GM23248 (cell line): Measurements from ENCODE around the gene MICU1.
"Not testable (repeated sequence)": the region's sequence is repeated elsewhere in the genome, so short reads cannot be mapped to it uniquely, and the experiment has no call there.

ENCODE experiments used
- EZH2 ChIP-seq: fragments of 200-600 bp; sonication (generic); IDR thresholded peaks from 2 replicates; pipeline ENCODE4 v1.6.1; 2018; ENCODE audit warnings: antibody characterized with exemption, mild to moderate bottlenecking; ENCODE audit not compliant: insufficient read depth, poor library complexity, severe bottlenecking
- EZH2phosphoT487 ChIP-seq: fragments of 200-600 bp; sonication (generic); IDR thresholded peaks from 2 replicates; pipeline ENCODE4 v1.6.1; 2018; ENCODE audit warnings: antibody characterized with exemption, moderate library complexity, mild to moderate bottlenecking, low read depth; ENCODE audit not compliant: insufficient read depth

DNA sequence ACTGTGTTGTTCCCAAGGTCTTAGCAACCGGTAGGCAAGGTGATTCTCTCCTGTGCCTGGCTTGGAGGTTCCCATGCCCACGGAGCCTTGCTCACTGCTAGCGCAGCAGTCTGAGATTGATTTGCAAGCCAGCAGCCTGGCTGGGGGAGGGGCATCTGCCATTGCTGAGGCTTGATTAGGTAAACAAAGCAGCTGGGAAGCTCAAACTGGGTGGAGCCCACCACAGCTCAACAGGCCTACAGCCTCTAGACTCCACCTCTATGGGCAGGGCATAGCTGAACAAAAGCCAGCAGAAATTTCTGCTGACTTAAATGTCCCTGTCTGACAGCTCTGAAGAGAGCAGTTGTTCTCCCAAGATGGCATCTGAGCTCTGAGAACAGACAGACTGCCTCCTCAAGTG lies 230.3 kb downstream of the MICU1 start:
- not testable (repeated sequence) for TF ChIP-seq EZH2, EZH2phosphoT487
